Activated CD4-positive, CD25-positive, alpha-beta regulatory T cell (primary cell): ENCODE measurements around the gene HIKESHI.

Experiments used
- DNase-seq, 4 experiments: peaks; one replicate each; lab custom pipeline; 2025; lab: John Stamatoyannopoulos, UW

Gene HIKESHI

GRCh38 chr11:86374586-86374985 is 72.5 kb downstream of the HIKESHI start, which contains the start of gene CCDC81:
Gene CCDC81 (plus strand): TSS chr11:86374887. CDS start chr11:86375164, 277 bp downstream.
- no peak for DNase-seq

DNA sequence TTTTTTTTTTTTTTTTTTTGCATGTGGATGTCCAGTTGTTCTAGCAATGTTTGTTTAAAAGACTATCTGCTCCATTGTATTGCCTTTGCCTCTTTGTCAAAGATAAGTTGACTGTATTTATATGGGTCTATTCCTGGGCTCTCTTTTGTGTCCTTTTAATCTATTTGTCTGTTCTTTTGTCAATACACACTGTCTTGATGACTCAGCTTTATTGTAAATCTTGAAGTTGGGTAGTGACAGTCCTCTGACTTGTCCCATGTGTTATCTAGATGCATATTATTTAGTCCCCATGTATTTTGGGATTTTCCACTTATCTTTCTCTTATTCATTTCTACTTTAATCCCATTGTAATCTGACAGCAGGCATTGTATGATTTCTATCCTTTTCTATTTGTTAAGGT is 75.9 kb downstream of the HIKESHI start:
- DNase-seq = no peak

- no peak for DNase-seq
Measured at GRCh38 chr11:86380295-86381059, 78.4 kb downstream of the HIKESHI start.

- no peak for DNase-seq
Measured at GRCh38 chr11:86383041-86383955, 81.3 kb downstream of the HIKESHI start.

DNA sequence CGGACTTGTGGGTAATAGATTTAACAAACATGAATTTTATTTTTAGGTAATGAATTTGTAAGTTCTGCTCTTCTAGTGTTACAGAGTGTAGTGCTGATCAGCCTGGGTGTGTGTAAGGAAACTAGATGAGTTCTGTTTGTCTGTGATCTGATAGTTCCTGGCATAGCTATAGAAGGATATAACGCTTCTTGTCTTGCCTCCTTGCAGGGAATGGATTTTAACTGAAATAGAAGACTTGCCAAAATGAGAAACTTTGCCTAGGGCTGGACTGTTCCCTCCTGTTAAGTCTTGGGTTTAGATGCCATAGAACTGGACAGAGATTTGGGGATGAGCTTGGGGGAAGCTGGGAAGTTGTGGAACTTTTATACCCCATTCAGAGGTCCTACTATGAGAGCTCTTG is 84.2 kb downstream of the HIKESHI start:
- no peak for DNase-seq

- no peak for DNase-seq
Measured at GRCh38 chr11:86386746-86387145, 84.7 kb downstream of the HIKESHI start.

GRCh38 chr11:86388198-86388597 is 86.2 kb downstream of the HIKESHI start:
- no peak for DNase-seq

- DNase-seq = no peak
Measured at GRCh38 chr11:86390487-86390886, 88.4 kb downstream of the HIKESHI start.

DNA sequence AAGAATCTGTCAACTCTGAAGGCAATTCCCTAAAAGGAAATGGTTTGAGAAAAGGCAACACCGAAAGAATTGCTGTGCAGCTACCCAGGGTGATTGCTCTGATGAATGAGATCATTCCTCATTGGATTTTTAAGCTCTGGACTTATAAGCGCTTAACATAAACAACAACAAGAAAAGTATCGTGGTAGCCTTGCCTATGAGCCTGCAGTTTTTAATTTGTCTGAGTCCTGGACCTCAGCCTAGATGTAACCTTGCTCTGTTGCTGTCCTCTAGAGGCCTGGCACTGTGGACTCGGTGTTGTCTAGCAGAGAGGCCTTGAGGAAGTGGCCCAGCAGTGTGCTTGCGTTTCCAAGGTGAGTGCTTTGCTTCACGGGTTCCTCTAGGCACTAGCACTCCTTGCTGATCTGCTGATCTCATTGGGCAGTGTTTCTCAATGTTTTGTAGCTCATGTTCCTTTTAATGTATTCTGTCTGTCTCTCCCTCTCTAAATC is 93.1 kb downstream of the HIKESHI start:
- DNase-seq = no peak
